GM21367 (cell line): Measurements from ENCODE around the gene VMO1.
"Not testable (repeated sequence)": the region's sequence is repeated elsewhere in the genome, so short reads cannot be mapped to it uniquely, and the experiment has no call there.

ENCODE experiments used
- ATAC-seq: cut with Tn5 transposase; IDR thresholded peaks from one replicate; pipeline ENCODE4 v1.9.1; 2021; ENCODE audit not compliant: unreplicated experiment

The VMO1 gene

GRCh38 chr17:4786106-4786511 is at the start of gene VMO1:
TSS of gene VMO1 (minus strand) at chr17:4786364. CDS start at chr17:4786352, 12 bp downstream.
- ATAC-seq, result no peak

GRCh38 chr17:4834681-4835020 is 48.5 kb upstream of the VMO1 start:
- ATAC-seq, result no peak

DNA sequence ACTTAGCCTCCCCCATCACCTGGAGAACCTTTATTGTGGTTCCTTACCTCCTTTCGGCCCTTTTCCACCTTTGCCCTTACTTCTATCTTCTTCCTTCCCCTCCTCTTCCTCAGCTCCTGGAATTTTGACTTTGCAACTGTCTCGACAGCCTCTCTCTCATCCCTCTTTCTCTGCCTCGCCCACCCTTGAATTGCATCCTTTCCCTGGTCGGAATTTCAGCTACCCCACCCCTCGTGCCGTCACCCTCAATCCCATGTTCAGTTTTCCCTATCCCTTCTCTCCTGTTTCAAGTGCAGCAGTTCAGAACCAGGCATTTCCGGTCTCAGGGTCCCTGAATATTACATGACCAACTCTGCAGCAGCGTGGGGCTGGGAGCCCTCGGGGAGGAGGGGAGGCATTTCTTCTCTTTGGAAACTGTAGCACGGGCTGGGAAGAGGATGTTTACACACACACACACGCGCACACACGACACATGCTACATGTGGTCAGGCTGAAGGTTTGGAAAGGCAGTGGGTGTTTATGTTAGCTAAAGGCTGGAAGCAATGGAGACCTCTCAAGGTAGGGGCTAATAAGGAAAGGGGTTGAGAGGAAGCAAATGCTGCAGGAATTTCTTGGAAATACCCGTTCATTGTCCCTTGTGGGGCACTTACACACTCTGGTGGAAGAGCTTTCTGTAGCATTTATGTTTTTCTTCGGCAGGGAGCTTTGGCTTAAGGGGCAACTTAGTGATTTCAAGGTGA is 47.9 kb upstream of the VMO1 start:
- no peak for ATAC-seq

DNA sequence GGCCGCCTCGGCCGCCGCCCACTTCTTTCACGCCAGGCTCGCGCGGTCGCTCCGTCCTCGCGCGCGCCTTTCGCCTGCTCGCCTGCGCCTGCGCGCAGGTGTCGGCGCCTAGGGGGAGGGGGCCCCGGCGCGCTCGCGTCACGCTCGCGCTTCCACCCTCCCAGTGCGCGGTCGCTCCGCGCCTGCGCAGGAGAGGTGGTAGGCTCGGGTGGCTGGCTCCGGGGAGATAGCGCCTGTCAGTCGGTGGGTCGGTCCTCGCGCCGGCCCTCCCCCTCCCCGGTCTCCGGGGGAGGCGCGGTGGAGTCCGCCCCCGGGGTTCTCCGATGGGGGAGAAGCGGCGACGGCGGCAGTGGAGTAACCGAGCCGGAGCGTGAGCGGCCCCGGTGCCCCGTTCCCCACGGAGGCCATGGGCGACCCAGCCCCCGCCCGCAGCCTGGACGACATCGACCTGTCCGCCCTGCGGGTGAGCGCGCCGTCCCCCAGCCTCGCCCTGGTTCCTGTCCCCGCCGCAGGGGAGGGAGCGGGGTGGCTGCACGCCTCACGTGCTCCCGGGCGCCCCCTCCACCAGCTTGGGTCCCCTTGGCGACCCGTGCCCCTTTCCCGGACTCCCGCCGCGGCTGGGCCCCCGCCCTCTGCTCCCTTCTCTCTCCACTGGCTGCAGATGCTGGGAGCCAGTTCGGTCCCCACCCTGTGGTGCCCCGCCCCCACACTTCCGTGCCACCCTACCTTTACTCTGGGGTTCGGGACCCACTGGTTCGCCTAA is 47.2 kb upstream of the VMO1 start, which contains the start of gene MINK1:
MINK1 (plus strand) TSS at position 163 of the 763 bp plus-strand sequence; CDS start at position 407, 244 bp downstream.
- ATAC-seq, result peak; percentile 78

GRCh38 chr17:4832829-4833177 is 46.6 kb upstream of the VMO1 start:
- not testable (repeated sequence) for ATAC-seq

- no peak for ATAC-seq
Observed at GRCh38 chr17:4827399-4827798, 41.2 kb upstream of the VMO1 start.

GRCh38 chr17:4823373-4824089 is 37.4 kb upstream of the VMO1 start:
- no peak for ATAC-seq

DNA sequence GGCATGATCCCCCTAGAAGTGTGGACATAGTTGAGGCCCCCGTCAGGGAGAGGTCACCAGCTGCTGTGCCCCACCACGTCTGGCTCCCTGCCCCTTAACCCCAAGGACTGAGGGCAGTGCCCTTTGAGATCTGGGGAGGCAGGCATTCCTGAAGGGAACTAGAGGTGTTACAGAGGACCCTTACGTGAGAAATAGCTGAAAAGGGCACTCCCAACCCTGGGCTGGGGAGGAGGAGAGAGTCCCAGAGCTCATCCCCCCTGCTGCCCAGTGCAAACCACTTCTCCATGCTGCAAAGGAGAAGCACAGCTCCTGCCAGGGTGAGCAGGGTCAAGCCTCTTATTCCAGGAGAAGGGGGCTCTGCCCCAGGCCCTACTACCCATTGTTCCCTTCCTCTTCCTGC is 36.7 kb upstream of the VMO1 start:
- ATAC-seq, result no peak

- no peak for ATAC-seq
Observed at GRCh38 chr17:4818276-4818675, 32.1 kb upstream of the VMO1 start.

GRCh38 chr17:4816826-4817225 is 30.7 kb upstream of the VMO1 start:
- no peak for ATAC-seq

- ATAC-seq, result no peak
Observed at GRCh38 chr17:4815043-4815675, 29.0 kb upstream of the VMO1 start.

GRCh38 chr17:4812690-4813089 is 26.5 kb upstream of the VMO1 start:
- no peak for ATAC-seq

GRCh38 chr17:4811471-4811870 is 25.3 kb upstream of the VMO1 start:
- no peak for ATAC-seq

- ATAC-seq, result no peak
Observed at GRCh38 chr17:4810696-4811290, 24.6 kb upstream of the VMO1 start.

- ATAC-seq, result no peak
Observed at GRCh38 chr17:4808378-4808767, 22.2 kb upstream of the VMO1 start.

DNA sequence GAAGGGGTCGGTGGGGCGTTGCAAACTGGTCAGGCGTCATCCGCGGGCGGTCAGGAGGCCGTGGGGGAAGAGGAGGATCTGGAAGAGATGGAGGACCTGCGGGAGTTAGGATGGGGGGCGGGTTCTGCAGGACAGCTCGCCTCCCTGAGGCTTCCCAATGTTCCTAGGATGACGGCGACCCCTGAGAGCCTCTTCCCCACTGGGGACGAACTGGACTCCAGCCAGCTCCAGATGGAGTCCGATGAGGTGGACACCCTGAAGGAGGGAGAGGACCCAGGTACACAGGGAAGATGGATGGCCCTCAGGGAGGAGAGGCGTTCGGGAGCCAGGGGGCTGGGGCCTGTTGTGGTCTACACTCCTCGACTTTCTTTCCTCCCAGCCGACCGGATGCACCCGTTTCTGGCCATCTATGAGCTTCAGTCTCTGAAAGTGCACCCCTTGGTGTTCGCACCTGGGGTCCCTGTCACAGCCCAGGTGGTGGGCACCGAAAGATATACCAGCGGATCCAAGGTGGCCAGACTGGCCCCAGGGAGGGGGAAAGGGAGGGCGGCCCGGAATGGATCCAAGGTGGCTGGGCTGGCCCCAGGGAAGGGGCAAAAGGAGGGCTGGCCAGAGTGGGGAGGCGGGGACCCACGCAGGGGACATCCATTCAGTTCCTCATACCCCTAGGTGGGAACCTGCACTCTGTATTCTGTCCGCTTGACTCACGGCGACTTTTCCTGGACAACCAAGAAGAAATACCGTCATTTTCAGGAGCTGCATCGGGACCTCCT is 21.6 kb upstream of the VMO1 start:
- ATAC-seq, result no peak

DNA sequence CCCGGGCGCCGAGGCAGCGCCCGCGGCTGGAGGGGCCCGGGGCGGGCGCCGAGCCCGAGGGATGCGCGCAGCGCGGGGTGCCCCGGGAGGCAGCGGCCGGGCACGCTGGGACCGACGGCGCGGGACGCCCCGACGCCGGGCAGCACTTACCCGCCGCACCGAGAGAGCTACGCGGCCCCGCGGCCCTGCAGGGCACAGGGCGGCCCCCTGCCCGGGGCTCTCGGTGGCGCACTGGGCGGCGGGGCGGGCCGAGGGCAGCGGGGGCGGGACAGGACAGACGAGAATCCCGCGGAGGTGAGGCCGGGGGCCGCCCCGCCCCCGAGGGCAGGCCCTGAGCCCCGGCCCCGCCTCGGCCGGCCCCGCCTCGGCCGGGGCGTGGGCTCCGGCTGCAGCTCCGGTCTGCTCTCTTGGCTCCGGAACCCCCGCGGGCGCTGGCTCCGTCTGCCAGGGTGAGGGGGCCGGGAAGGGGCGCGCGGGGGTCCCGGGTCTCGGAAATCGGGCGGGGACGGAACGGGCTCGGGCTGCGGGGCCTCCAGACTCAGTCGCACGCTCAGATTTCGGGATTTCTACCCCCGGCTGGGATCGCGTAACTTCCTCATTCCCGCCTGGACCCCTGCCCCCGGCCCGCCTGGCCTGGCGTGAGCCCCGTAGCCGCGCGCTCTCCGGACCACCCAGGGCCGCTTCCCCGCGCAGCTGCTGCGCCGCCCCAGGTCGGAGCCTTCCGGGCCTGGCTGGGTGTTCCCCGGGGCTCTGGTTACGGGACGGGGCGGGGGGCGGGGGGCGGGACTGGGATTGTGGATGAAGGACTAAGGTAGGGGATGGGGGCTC is 20.8 kb upstream of the VMO1 start, which contains the start of gene PLD2:
PLD2 (plus strand) TSS at position 376 of the 828 bp plus-strand sequence. CDS start 621 bp downstream, outside the sequence.
- ATAC-seq, result peak; percentile 79

GRCh38 chr17:4806456-4806776 is 20.3 kb upstream of the VMO1 start:
- no peak for ATAC-seq

DNA sequence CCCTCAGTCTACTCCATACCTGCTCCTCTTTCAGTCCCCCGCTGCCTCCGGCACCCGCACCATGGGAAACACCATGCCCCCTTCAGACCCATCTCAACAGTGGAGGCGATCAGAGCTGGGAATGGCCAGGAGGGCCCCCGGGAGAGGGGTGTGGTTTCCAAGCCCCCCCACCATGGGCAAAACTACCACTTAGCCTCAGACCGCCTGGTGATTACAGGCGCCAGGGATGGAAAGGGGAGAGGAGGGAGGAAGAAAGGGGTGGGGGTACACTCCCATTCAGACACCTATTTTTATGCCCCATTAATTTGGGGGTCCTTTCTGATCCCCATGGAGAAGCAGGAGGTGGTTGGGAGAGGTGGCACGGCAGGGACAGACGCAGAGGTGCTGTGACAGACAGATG is 16.1 kb upstream of the VMO1 start, which contains the start of gene C17orf114:
C17orf114 (minus strand) TSS at position 101 of the 400 bp plus-strand sequence.
- no peak for ATAC-seq
